HL-60 (cell line): ENCODE data around the gene ANGPT4.

Source experiments
- CTCF ChIP-seq: IDR thresholded peaks from one replicate; pipeline ENCODE4 v1.5.1; 2011; ENCODE audit warnings: low read length, control low read depth, inconsistent platforms; ENCODE audit not compliant: insufficient read depth
- GABPA ChIP-seq: IDR thresholded peaks from 2 replicates; pipeline ENCODE4 v1.6.1; 2012; ENCODE audit warnings: low read depth
- POLR2AphosphoS5 ChIP-seq: IDR thresholded peaks from 2 replicates; pipeline ENCODE4 v1.6.1; 2012; ENCODE audit warnings: low read depth

- TF ChIP-seq POLR2AphosphoS5, result no peak
- no peak for TF ChIP-seq CTCF
- TF ChIP-seq GABPA, result no peak
Measured at GRCh38 chr20:836190-836589, 79.9 kb downstream of the ANGPT4 start.
